Hematopoietic multipotent progenitor cell treated with erythropoietin and hydrocortisone succinate and interleukin-3 and kit ligand, for 6 days (in vitro differentiated cells): ENCODE measurements around the gene TIGD6.

Experiments used
- DNase-seq: peaks from one replicate; pipeline ENCODE4 v3.0.0-alpha.2; 2015

The TIGD6 gene

DNA sequence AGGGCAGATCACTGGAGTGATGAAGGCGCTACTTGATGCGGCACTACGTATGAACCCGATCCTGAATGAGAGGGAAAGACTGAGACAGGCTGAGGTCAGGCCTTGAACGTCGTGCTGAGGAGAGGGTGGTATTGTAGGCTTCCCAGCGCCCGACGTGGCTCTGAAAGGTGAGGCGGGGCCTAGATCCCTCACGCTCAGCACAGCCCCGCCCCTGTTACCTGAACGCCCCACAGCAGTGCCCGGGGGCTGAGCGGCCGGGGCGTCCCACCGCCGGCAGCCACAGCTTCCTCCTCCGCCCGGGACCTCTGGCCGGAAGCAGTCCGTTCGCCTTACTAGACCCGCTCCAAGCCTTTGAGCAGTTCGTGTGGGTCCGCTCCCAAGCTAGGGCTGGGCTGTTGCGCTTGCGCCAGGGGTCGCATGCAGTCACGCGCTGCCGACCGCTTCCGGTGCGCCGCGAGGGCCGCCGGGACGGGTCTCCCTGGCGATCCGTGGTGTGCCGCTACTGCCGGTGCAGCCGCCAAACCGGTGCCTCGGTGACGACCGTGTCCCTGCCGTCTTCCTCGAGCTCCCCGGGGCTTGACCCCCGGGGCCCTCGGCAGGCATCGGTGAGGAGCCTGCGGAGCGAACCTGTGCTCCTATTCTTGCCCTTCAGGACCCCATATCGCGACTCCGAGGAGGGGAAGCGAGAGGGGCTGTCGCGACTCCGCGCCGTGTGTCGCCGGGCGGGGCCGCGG lies at the start of gene TIGD6, which contains the start of gene HMGXB3:
TIGD6 (minus strand) TSS at position 399 of the 734 bp plus-strand sequence. CDS start 4,306 bp downstream, outside the sequence.
HMGXB3 (plus strand) TSS at position 484 of the 734 bp plus-strand sequence. CDS start 4,114 bp downstream, outside the sequence.
- peak; percentile 98 for DNase-seq

DNA sequence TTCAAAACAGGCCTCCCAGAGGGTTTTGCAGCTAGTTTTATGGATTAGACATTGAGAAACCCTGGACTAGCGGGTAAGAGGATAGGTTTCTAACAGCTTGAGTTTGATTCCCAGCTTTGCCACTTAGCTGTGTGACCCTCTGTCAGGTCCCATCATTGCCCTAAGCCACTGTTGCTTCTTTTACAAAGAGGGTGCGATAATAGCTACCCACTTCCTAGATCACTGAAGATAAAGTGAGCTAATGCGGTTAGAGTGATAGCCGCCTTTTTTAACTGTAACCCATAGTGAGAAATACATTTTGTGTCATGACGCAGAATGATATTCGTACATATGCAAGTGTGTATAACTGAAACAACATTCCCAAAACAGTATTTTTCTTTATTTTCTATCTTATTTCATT lies 45.6 kb upstream of the TIGD6 start:
- DNase-seq = peak; percentile 79

DNA sequence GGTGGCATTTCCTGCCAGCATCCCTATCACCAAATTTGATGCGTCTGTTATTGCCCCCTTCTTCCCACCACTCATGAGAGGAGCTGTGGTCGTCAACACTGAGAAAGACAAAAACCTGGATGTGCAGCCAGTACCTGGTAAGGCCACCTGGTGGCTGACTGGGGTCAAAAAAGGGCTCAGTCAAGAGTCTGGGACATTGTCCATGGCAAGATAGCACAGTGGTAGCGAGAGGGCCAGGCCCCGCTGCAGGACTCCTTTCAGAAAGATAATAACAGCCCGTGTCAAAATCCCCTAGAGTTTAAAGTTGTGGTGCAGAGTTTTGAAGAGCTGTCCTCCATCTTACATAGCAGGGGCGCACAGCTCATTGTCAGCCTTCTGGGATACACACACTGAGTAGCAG lies 45.1 kb upstream of the TIGD6 start:
- DNase-seq = peak; percentile 77

DNA sequence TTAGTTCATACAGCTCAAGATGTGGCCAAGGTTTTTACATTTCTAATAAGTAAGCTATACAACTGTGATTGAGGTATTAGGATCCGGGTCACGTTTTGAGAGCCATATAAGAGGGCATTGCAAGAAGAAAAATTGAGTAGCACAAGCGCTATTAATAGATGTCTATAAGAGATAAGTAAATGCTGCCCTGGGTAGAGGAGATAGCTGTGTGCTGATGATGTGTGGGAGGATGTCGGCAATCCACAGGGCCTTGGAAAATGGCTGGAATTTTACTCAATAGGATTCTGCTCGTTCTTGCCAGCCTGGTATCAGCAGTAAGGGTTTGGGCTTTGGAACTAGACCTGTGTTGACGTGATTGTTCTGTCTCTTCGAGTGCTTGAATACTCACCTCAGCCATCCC lies 44.3 kb upstream of the TIGD6 start:
- no peak for DNase-seq

DNA sequence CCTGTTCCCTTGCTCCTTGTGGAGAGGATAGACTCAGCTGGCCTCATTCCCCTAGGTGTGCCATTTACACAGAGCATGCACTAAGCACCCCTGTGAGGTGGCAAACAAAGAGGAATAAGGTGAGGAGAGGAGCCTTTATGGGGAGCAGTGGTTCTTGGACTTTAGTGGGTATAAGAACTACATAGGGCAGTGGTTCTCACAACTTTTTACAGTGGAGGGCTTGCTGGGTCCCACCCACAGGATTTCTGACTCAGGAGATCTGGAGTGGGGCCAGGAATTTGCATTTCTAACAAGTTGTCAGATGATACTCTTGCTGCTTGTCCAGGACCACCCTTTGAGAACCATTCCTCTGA lies 43.9 kb upstream of the TIGD6 start:
- DNase-seq = peak; percentile 50

DNA sequence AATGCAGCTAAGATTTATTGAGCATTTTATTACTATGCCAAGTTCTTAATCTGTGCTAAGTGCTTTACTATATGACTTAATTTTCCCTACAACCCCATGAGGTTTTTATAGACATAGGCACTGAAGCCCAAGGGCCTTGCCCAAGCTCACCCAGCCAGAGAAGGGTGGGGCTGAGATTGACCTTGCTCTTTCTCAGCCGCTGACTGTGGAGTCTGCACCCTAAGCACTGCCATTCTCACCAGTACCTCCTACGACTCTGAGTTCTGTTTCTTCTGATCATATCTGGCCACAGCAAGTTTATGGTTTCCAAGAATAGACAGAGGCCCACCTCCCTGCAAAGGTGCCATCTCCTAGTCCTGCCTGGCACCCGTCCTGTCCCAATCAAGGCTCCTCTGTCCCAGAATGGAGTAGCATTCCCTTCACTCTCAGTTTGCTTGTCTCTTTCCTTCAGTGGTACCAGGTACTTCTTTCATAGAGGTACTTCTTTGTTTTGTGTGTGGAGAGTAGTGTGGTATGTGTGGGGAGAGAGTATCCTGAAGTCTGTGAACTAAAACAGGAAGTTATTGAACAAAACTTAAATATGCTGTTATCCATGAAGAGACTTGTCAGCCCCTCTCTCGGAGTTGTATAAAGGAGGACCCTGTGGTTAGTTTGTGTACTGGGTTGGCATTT lies 43.3 kb upstream of the TIGD6 start:
- peak; percentile 59 for DNase-seq

DNA sequence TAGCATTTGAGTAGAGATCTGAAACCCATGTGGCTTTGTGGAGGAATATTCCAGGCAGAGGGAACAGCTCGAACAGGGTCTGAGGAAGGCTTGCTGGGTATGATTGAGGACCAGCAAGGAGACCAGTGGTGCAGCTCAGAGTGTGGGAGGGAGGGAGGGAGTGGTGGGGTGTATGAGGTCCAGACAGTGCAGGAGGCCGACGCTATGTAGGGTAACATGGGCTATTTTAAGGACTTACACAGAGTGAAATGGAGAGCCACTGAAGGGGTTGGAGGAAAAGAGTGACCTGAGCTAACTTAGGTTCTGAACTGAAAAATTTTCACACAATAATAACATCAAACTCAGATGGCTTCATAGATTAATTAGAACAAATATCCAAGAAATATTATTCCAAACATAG lies 42.0 kb upstream of the TIGD6 start:
- no peak for DNase-seq

DNA sequence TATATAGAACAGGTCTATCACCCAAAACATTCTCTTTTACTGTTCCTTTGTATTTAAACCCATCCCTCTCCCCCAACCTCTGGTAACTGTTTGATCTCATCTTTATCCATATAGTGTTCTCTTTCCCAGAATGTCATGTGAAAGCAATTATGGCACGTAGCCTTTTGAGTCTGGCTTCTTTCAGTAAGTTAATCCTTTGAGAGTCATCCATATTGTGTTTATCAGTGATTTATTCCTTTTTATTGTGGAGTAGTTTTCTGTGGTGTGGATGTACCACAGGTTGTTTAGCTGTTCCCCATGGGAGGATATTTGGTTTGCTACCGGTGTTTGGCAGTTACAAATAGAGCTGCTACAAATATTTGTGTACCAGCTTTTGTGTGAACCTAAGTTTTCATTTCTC lies 38.1 kb upstream of the TIGD6 start:
- no peak for DNase-seq

DNA sequence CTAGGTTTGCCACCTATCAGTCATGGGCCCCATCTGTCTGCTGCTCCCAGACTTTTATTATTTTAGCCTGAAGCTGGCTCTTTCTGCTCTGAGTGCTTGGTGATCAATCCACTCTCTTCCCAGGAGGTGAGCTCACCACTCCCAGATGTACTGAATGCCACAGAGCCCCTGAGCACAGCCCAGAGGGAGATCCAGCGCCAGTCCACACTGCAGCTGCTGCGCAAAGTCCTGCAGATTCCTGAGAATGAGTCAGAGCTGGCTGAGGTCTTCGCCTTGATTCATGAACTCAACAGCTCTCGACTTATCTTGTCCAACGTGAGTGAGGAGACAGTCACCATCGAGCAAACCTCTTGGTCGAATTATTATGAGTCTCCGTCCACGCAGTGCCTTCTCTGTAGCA lies 36.1 kb upstream of the TIGD6 start:
- DNase-seq = no peak

DNA sequence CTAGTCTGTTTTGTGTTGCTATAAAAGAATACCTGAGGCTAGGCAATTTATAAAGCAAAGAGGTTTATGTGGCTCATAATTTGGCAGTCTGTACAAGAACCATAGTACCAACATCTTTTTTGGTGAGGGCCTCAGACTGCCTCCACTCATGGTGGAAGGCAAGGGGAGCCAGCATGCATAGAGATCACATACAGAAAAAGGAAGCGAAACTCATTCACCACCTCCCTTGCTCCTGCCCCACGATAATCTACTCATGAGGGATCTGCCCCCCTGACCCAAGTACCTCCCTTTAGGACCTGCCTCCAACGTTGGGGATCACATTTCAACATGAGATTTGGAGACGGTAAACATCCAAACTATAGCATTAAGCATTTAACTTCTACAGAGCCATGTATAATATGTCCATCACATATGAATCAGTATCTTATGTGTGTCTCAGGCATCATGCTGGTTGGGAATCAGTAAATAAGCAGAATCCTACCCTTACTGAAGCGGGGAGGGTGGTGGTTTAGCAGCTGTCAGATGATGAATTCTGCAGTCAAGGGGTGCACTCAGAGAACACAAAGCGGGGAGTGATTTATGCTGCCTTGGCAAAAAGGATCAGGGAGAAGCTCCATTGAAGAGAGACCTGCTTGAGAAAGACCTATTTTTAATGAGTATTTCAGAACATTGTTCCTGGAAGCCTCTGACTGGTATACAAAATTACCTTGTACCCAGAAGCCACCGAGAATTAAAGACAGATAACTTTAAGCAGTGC lies 34.9 kb upstream of the TIGD6 start:
- DNase-seq = no peak

DNA sequence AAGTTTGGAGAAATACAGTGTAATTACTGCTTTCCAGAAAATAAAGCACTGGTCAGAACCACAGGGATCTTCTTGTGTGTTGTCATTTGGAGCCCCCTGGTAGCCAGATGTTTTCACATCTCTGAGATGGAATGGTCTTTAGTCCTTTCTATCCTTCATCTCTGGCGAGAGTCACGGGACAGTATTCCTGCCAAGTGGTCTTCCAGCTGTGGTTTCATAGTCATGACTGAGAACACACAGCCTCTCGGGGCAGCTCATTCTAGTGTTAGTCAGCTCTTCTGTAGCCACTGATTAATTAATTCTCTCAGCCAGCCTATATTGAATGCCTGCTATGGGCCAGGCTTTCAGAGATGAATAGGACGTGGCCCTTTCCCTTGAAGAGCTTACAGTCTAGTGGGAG lies 34.2 kb upstream of the TIGD6 start:
- no peak for DNase-seq

- no peak for DNase-seq
Measured at GRCh38 chr5:150033334-150033733, 32.9 kb upstream of the TIGD6 start.

- DNase-seq = peak; percentile 28
Measured at GRCh38 chr5:150028047-150028446, 27.6 kb upstream of the TIGD6 start.

GRCh38 chr5:150026682-150027172 lies 26.3 kb upstream of the TIGD6 start:
- DNase-seq = peak; percentile 96

- peak; percentile 77 for DNase-seq
Measured at GRCh38 chr5:150024346-150024984, 24.0 kb upstream of the TIGD6 start.

DNA sequence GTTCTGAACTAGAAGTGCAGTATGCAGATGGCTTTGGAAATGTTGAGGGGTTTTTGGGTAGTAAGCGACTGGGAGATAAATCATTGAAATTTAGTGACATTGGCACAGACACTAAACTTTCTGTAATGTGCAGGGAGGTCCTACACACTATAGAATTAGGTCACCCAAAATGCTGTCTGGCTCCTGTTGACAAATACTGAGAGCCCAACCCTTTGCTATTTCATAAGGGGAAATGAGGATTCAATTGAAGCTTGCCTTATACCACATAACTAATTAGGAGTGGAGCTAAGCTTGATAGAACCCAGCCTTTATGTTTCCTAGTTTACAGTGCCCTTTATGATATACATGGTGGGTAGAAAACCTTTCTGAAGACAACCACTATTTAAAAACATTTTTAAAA lies 22.7 kb upstream of the TIGD6 start:
- DNase-seq = no peak

GRCh38 chr5:150022681-150023080 lies 22.2 kb upstream of the TIGD6 start:
- no peak for DNase-seq

GRCh38 chr5:150022158-150022531 lies 21.7 kb upstream of the TIGD6 start:
- no peak for DNase-seq

DNA sequence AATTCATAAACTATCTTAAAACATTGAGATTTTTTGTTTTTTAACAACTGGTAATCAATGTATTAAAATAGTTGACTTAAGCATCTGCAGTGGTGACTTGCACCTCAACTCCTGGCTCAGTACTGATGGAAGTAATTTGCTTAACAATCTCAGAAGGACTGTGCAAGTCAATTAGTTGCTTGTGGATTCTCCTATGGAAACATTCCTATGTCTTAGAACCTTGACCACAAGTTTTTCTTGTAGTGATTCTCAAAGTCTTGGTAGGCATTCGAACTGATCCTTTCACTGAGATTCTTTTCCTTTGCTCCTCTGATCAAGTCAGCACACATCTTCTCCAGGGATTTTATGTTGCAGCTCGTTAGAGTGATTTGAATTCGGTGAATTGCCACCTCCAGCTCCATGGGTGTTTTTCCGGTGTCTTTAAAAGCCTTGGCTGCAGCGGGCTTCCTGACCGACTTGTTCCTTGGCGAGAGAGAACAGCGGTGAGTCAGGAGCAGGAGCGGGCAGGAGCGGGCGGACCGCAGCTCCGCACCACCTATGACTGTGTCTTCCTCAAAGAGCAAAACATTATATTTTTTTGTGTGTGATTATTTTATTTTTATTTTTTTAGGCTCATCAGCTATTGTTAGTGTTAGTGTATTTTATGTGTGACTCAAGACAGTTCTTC lies 21.2 kb upstream of the TIGD6 start:
- no peak for DNase-seq

DNA sequence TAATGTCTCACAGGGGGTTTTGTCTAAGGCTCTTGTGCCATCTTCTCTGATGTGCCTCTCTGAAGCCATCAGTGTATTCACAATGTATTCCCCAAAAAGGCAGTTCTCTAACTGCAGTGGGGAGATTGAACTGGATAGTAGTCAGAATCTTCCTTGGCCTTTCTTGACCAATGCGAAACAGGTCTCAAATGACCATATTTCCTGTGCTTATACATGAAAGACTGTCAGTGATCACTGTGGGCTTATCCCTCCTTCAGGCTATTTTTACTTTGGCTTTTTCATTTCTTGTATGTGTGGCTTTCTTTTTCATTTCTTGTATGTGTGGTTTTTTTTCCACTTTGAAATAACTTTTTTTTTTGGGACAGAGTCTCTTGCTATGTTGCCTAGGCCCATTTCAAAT lies 19.8 kb upstream of the TIGD6 start:
- DNase-seq = no peak

- peak; percentile 75 for DNase-seq
Measured at GRCh38 chr5:150017226-150018005, 17.0 kb upstream of the TIGD6 start.

DNA sequence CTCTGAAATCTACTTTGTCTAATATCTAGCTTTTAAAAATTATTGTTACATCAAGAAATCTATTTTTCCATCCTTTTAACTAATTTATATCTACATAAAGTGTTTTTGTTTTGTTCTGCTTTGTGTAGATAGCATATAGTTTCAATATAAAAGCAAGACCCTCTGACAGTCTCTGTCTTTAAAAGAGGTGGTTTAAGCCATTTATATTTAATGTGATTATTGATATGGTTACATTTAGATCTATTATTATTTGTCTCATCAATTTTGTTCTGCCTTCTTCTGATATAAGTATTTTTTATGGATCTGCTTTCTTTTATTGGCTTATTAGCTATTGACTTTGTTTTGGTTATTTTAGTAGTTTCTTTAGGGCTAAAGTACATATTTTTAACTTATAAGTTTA lies 16.1 kb upstream of the TIGD6 start:
- DNase-seq = no peak
